Spinal cord (tissue), 10 donors: ENCODE measurements around the gene STARD8. TPM values are rescaled to one million over a fixed set of nuclear protein-coding genes. Genes with fewer than 3 reads are reported as not detected.

Source experiments
- DNase-seq, 6 donors: peaks; one replicate each; pipeline versions ENCODE4 v3.0.0 to v3.0.0-alpha.2; 2013 to 2015; ENCODE audit warnings: low spot score in 6 of 6, low read depth in 4 of 6
- H3K27ac ChIP-seq: one replicate; pipeline ENCODE4 v1.5.1; 2013; ENCODE audit warnings: low read depth, low read length, control low read depth
- H3K27me3 ChIP-seq: one replicate; pipeline ENCODE4 v1.6.1; 2013; ENCODE audit warnings: low read length; ENCODE audit not compliant: control insufficient read depth, insufficient read depth
- H3K36me3 ChIP-seq: one replicate; pipeline ENCODE4 v1.6.1; 2013; ENCODE audit warnings: low read length; ENCODE audit not compliant: control insufficient read depth, insufficient read depth
- H3K4me1 ChIP-seq: one replicate; pipeline ENCODE4 v1.6.1; 2013; ENCODE audit warnings: low read length; ENCODE audit not compliant: control insufficient read depth, insufficient read depth
- H3K4me3 ChIP-seq: one replicate; pipeline ENCODE4 v1.5.1; 2013; ENCODE audit warnings: low read depth, low read length, control low read depth
- H3K9me3 ChIP-seq: one replicate; pipeline ENCODE4 v1.6.1; 2013; ENCODE audit warnings: low read length; ENCODE audit not compliant: control insufficient read depth, insufficient read depth
- WGBS: methylation state at CpG from one replicate; pipeline ENCODE4 v1.1.5; 2013; ENCODE audit warnings: missing lambda C conversion rate; ENCODE audit not compliant: insufficient coverage; 5-methylcytosine and 5-hydroxymethylcytosine counted together
- polyA plus RNA-seq, 2 donors: library from polyadenylated mRNA; unstranded; fragments of 120-200 nt; gene quantifications; one replicate each; pipeline ENCODE4 v1.2.1, GENCODE V29; 2013; ENCODE audit not compliant: insufficient read length in 2 of 2
- total RNA-seq, 2 donors: library from RNA; depleted of rRNA in 1 of 2; stranded (reverse); fragments of 120-200 nt in 1 of 2; fragments of >200 nt in 1 of 2; gene quantifications; one replicate each; pipeline versions ENCODE4 v1.2.3 to v1.2.4, GENCODE V29; 2013 to 2014
- donor health status: healthy.

The STARD8 gene
- total and polyA plus RNA-seq, 4 donors, result 6.8 to 9.3 (median 8.6) TPM

DNA sequence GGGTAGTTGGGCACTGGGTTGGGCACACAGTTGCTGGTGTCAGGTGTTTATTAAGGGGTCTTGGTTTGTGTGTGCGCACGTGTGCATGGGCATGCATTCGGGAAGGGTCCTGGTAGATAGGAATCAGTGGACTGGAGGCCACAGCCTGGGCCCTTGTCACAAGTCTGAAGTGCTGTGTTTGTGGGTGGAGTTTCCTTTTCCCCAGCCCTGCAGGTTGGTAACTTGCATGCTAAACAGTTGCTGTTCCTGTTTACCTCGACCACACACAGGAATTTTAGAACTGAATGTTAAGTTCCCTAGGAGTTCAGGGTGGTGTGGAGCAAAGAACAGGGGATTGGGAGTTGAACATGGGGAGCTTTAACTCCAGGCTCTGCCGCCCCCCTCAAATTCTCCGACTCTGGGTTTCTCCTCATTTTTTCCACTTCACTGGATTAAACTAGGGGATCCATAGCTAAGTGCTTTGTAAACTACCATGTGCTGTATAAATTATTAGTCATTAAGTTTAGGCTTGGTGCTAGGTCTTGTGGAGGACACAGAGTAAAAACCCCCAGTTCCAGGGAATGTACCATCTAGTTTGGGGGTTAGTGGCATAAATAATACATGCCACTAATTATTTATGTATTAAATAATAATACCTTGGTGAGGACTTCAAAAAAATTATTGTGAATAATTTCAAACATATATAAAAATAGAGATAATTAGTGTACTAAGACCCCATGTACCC, 49.0 kb downstream of the STARD8 start:
- 60% methylated on average over 3 of the region's 6 CpGs for WGBS
- Histone ChIP-seq H3K36me3 (no peaks in the 10 kb centered on the region), H3K4me3 (no peak overlapping the region), H3K27me3 (no peaks in the 10 kb centered on the region), H3K27ac (no peak overlapping the region), H3K9me3 (no peaks in the 10 kb centered on the region), H3K4me1 (peaks cover 15% of the 10 kb centered on the region)
- DNase-seq, result no peak

DNA sequence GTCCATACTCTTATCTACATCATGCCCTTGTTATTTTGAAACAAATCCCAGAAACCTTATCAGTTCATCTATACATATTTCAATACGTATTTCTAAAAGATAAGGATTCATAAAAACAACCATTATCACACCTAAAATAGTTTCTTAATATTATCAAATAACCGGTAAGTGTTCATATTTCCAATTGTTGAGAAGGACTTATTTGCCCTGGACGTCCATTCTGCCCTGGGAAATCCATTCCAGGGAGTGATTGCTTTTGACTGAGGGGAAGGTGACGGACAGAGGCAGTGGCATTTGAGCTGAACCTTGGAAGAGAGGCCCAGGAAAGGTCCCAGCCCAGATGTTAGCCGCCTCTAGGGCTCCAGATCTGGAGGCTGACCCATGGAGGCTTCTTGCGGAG, 49.6 kb downstream of the STARD8 start:
- H3K27ac ChIP-seq, result no peak overlapping the region
- H3K36me3 ChIP-seq, result no peaks in the 10 kb centered on the region
- no peaks in the 10 kb centered on the region for H3K9me3 ChIP-seq
- WGBS, result 71% methylated on average over 4 of the region's 6 CpGs
- peaks cover 15% of the 10 kb centered on the region for H3K4me1 ChIP-seq
- no peak for DNase-seq
- H3K27me3 ChIP-seq, result no peaks in the 10 kb centered on the region
- H3K4me3 ChIP-seq, result no peak overlapping the region

DNA sequence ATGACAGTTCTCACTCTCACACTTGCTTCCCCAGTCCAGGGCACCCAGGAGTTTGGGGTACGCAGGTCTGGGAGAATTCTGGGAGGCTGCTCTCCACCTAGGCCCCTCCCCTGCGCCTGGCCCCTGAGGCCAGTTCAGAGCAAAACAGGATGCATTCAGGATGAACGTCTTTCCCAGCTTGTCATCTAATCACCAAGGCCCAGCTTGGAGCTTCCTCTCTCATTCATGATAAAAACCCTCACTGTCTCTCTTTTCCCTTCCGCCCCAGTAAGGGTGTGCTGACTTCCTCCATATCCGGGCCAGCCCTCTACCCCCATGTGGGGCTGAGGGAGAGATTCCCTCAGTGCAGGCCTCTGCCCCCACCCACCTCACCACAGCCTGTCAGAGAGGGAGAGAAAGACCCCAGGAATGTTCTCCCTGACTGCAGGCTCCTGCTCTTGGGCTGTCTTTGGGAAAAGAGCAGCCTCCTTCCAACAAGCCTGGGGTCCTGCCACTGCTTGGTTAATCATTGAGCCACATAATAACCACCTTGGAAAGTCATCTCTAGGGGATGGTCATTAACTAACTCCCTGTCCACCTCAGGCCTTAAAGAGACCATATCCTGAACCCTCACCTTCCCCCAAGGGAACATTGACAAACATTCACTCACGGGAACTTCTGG, 50.1 kb downstream of the STARD8 start:
- Histone ChIP-seq H3K27ac (no peak overlapping the region), H3K9me3 (no peaks in the 10 kb centered on the region), H3K4me1 (peaks cover 15% of the 10 kb centered on the region), H3K27me3 (no peaks in the 10 kb centered on the region), H3K4me3 (no peak overlapping the region), H3K36me3 (no peaks in the 10 kb centered on the region)
- DNase-seq, result no peak
- WGBS, result 59% methylated on average over 3 of the region's 6 CpGs

DNA sequence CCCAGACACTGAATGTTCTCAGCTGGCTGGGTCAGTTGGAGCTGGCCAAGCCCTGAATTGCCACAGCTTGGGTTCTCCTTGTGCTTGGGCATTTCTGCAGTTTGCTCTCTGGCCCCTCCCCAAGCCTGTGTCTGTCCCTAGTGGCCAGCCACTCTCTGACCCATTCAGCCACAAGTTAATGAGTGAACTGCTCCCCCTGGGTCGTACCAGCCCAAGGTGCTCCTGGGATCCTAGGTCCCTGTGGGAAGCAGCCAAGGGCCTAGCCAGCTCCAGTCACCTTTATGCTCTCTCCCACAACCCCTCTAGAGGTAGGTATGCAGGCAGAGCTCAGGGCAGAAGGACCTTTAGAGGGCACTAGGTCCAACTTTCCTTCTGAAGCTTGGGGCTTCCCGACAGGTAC, 51.5 kb downstream of the STARD8 start:
- Histone ChIP-seq H3K36me3 (no peaks in the 10 kb centered on the region), H3K9me3 (no peaks in the 10 kb centered on the region), H3K27me3 (no peaks in the 10 kb centered on the region), H3K4me1 (peaks cover 10% of the 10 kb centered on the region), H3K4me3 (no peak overlapping the region), H3K27ac (no peak overlapping the region)
- 52% methylated on average over 2 of the region's 2 CpGs for WGBS
- DNase-seq, result no peak

DNA sequence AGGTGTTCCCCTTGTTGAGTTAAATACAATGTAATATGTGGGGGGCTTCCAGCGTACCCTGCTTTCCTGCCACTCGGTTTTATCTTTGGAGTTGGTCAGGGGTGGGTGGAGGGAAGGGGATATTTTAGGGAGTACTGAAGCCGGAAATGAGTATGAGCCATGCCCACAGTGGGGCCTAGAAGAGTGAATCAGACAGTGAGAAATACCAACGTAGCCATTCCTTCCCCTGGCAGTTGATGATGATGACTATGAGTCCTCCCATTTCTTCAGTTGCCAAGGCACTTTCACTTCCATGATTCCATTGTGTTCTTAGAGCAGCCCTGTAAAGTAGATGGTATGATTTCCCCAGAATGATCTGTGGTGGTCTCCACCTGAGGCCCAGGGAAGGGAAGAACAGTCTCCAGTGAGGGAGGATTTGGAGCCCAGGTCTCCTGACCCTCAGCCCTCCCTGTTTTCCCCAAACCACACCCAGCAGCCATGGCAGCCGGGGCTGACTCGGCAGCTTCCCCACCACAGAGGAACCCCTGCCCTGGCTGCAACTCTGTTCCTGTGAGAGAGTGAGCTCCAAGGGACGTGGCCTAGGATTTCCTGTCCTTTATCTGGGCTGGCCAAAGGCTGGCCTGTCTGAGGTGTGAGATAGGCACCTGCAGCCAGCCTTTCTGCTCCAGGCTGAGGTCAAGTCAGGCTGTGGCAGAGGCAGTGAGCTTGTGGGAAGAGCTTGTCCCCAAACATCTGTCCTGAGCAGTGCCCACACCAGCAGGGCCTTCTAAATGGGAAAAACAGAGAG, 52.7 kb downstream of the STARD8 start:
- DNase-seq, result no peak
- no peaks in the 10 kb centered on the region for H3K36me3 ChIP-seq
- 77% methylated on average over 5 of the region's 7 CpGs for WGBS
- H3K9me3 ChIP-seq, result no peaks in the 10 kb centered on the region
- no peaks in the 10 kb centered on the region for H3K27me3 ChIP-seq
- H3K27ac ChIP-seq, result no peak overlapping the region
- H3K4me3 ChIP-seq, result no peak overlapping the region
- peaks cover 3% of the 10 kb centered on the region for H3K4me1 ChIP-seq

DNA sequence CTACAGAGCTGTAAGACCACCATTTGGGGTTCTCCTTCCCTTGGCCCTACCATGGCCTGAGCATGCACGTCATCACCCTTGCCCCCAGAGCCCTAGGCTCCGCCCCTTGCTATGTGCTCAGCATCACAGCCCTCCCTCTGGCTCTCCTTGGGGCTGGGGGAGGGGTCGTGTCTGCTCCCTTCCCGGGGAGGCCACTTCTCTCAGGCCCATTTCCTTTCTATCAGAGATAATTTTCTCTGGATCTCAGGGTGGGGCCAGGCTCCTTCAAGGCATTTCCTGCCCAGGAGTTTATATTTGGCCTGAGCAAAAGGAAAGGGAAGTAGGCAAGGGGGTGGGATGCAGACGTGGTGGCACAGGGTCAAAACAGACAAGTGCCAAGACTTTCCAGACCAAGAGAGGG, 55.9 kb downstream of the STARD8 start:
- no CpG with 5 or more reads among the region's 5 CpGs for WGBS
- Histone ChIP-seq H3K36me3 (no peaks in the 10 kb centered on the region), H3K4me1 (peaks cover 1% of the 10 kb centered on the region), H3K27ac (no peak overlapping the region), H3K27me3 (peaks cover 2% of the 10 kb centered on the region), H3K9me3 (no peaks in the 10 kb centered on the region), H3K4me3 (no peak overlapping the region)
- DNase-seq, result no peak

DNA sequence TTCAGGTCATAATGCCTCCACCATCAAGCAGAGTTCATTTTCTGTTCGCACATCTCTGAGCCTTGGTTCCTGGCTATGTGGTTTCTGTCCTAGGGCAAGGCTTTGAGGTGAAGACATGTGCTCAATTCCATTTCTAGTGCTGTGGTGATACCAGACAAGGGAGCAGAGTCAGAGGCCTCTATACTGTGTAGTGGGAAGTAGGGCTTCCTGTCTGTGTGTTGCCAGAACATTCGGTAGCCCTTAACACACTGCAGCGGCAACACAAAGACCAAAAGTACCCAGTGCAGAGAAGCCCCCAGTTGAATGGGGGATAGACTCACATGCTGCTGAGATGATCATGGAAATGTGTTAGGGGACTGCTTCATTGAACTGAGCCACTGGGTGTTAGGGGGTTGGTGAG, 56.4 kb downstream of the STARD8 start:
- H3K36me3 ChIP-seq, result no peaks in the 10 kb centered on the region
- H3K4me3 ChIP-seq, result no peak overlapping the region
- no peak for DNase-seq
- H3K27me3 ChIP-seq, result peaks cover 3% of the 10 kb centered on the region
- 87% methylated on average over 3 of the region's 3 CpGs for WGBS
- peaks cover 6% of the 10 kb centered on the region for H3K4me1 ChIP-seq
- H3K27ac ChIP-seq, result no peak overlapping the region
- no peaks in the 10 kb centered on the region for H3K9me3 ChIP-seq

DNA sequence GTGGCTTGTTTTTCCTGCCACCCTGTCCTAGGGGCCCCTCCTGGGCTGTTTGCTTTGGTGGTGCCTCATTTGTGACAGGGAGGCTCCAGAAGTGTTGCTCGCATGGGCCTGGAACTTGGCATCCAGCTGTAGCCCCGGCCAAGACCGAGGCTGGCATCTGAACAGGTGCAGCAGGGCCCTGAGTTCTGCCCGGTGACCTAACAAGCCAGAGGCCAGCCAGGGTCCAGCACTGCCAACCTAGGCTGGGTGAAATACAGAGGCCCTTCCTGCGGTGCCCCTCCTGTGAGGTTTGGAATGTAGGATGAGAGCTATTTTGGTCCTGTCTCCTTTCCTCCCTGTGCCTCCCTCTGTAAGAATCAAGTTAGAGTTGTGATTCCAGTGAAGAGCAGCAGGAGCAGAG, 58.5 kb downstream of the STARD8 start:
- H3K9me3 ChIP-seq, result no peaks in the 10 kb centered on the region
- H3K36me3 ChIP-seq, result no peaks in the 10 kb centered on the region
- no peak overlapping the region for H3K27ac ChIP-seq
- 90% methylated on average over 5 of the region's 5 CpGs for WGBS
- no peak for DNase-seq
- peaks cover 13% of the 10 kb centered on the region for H3K4me1 ChIP-seq
- no peak overlapping the region for H3K4me3 ChIP-seq
- peaks cover 3% of the 10 kb centered on the region for H3K27me3 ChIP-seq

DNA sequence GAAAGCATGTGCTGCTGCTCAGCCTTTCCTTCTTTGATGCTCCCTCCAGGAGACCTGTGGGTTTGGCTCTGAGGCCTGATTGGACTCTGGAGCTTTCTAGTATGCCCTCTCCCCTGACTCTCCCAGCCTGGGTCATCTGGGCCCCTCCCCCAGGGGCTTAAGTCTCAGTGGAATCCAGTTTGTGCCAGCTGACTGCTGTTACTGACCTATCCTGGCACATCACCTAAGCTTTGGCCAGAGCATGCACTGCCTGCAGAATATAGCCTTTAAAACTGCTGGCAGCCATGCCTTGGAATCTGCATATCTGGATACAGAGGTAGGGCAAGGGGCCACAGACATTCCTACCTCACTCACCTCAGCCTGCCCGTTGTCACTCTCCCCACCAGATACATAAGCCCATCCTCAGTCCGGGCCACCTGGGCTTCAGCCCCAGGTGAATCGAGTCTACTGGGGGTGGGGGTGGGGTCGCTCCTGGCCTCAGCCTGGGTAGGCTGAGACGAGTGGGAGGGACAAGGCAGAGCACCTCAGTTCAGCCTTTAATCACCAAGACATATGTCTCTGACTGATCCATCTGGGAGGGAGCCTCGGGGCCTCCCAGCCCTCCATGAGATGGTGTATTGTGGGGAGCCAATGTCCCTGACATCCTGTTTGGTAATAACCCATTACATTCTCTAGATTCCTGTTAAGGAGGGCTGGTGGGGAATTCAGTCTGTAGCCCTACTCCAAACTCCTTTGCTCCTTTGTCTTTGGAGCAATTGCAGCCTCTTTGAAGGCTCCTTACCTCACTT, 61.2 kb downstream of the STARD8 start:
- WGBS, result 38% methylated on average over 3 of the region's 6 CpGs
- no peaks in the 10 kb centered on the region for H3K9me3 ChIP-seq
- H3K4me3 ChIP-seq, result no peak overlapping the region
- peaks cover 3% of the 10 kb centered on the region for H3K27me3 ChIP-seq
- peaks cover 13% of the 10 kb centered on the region for H3K4me1 ChIP-seq
- H3K36me3 ChIP-seq, result peaks cover 2% of the 10 kb centered on the region
- H3K27ac ChIP-seq, result no peak overlapping the region
- no peak for DNase-seq
